Muscle layer of colon (tissue), 2 donors: Measurements from ENCODE around the gene ZC3H12C.

Source experiments
- H3K27ac ChIP-seq: one replicate; pipeline ENCODE4 v1.7.0; 2013; ENCODE audit warnings: low read depth, mild to moderate bottlenecking, low read length, moderate library complexity
- H3K27me3 ChIP-seq, 2 donors: one replicate each; pipeline ENCODE4 v1.7.0; 2013; ENCODE audit warnings: low read length in 2 of 2, mild to moderate bottlenecking in 2 of 2; ENCODE audit not compliant: insufficient read depth in 2 of 2, control insufficient read depth in 1 of 2
- H3K36me3 ChIP-seq: one replicate; pipeline ENCODE4 v1.7.0; 2013; ENCODE audit warnings: mild to moderate bottlenecking, low read length; ENCODE audit not compliant: insufficient read depth
- H3K4me1 ChIP-seq: one replicate; pipeline ENCODE4 v1.7.0; 2013; ENCODE audit warnings: mild to moderate bottlenecking, low read length; ENCODE audit not compliant: insufficient read depth
- H3K4me3 ChIP-seq, 2 donors: one replicate each; pipeline ENCODE4 v1.7.0; 2013; ENCODE audit warnings: low read length in 2 of 2, low read depth in 1 of 2, mild to moderate bottlenecking in 1 of 2, moderate library complexity in 1 of 2
- H3K9ac ChIP-seq: one replicate; pipeline ENCODE4 v1.7.0; 2013; ENCODE audit warnings: low read length
- H3K9me3 ChIP-seq: one replicate; pipeline ENCODE4 v1.7.0; 2013; ENCODE audit warnings: mild to moderate bottlenecking, low read length
- donor health status: abdominal sarcoma.
- donor health status: Adenocarcinoma of cecum.

ZC3H12C gene

DNA sequence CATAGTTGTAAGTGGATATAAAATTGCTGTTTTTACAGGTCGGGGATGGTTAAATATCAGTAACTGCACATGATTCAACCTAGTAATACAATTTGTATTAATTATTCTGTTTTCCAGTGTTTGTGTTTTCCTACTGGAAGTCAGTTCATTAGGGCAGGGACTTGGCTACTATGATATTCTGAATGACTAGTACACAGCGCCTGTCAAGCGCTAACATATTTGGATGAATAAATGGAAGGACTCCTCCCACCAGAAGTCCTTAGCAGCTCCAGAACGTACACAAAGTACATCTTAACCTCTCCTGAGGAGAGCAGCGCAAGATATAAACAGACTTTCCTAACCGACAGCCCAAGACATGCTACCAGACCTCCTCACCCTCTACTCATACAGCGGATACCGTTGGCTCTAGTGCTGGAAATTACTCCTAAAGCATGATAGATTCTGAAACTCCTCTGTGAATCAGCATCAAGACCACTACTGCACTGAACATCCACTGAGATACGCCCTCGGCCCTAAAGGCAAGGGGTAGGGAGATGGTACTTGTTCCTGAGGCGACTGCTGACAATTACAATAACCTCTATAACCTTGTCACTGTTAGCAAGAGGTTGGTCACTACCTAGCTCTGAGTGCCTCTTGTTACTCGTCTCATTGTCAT is 124.2 kb downstream of the ZC3H12C start:
- Histone ChIP-seq H3K27me3 (no peaks in the 10 kb centered on the region), H3K4me3 (no peak overlapping the region), H3K9ac (no peak overlapping the region), H3K4me1 (no peaks in the 10 kb centered on the region), H3K9me3 (no peaks in the 10 kb centered on the region), H3K27ac (no peak overlapping the region), H3K36me3 (no peaks in the 10 kb centered on the region)

DNA sequence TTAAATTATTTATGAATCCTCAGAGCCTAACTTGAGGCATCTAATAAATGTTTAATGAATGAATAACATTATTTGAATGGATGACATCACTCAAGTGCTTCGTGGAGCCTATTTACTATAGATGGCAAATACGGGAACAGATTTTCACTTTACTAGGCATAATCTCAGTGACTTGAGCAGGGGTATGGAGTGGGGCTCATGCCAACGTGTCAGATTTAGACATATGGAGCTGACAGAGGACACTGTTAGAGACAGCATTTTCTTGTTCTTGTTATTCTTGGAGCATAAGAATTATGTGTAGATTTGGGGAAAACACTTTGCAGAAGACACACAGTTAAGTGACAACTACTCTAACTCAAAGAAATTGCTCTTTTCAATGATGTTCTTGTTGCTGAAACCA is 124.7 kb downstream of the ZC3H12C start:
- no peak overlapping the region for H3K9ac ChIP-seq
- no peak overlapping the region for H3K27ac ChIP-seq

DNA sequence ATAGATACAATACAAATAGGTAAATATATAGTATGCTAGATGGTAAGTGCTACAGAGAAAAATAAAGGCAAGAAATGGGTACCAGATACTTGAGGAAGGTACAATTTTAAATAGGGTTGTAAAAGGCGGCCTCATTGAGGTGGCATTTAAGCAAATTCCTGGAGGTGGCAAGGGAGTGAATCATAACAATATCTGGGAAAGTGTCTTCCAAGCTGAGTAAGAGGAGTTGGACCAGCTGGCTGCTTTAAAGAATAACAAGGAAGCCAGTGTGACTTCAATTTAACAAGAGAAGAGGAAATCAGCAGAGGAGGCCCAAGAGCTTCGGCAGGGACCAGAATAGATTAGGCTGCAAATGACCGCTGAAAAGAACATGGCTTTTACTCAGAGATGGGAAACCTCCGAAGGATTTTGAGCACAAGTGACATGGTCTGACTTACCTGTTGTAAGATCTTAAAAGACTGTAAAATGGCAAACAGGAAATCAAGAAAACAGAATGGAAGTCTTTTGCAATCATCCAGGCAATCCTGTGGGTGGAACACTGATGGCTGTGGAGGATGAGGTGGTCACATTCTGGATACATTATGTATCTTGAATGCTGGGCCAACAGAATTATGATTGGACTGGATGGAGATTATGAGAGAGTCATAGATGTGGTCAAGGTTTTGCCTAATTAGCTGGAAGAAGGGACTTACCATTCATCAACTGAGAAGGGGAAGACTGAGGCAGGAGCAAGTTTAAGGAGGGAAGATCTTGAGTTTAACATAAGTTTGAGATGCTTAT is 126.0 kb downstream of the ZC3H12C start:
- no peaks in the 10 kb centered on the region for H3K36me3 ChIP-seq
- no peak overlapping the region for H3K9ac ChIP-seq
- no peaks in the 10 kb centered on the region for H3K27me3 ChIP-seq
- no peaks in the 10 kb centered on the region for H3K9me3 ChIP-seq
- H3K4me1 ChIP-seq: no peaks in the 10 kb centered on the region
- H3K27ac ChIP-seq: no peak overlapping the region
- no peak overlapping the region for H3K4me3 ChIP-seq

More for the DNA sequence above, 124.7 kb downstream of the ZC3H12C start:
- H3K9me3 ChIP-seq: no peaks in the 10 kb centered on the region
- no peaks in the 10 kb centered on the region for H3K36me3 ChIP-seq
- no peaks in the 10 kb centered on the region for H3K4me1 ChIP-seq
- no peaks in the 10 kb centered on the region for H3K27me3 ChIP-seq
- H3K4me3 ChIP-seq: no peak overlapping the region
